ENCODE data around the gene TLE3. TPM values are rescaled to one million over a fixed set of nuclear protein-coding genes. Genes with fewer than 3 reads are reported as not detected.

TLE3 gene
- total RNA-seq, 1 donor from 2014 or later: 63.7 TPM

DNA sequence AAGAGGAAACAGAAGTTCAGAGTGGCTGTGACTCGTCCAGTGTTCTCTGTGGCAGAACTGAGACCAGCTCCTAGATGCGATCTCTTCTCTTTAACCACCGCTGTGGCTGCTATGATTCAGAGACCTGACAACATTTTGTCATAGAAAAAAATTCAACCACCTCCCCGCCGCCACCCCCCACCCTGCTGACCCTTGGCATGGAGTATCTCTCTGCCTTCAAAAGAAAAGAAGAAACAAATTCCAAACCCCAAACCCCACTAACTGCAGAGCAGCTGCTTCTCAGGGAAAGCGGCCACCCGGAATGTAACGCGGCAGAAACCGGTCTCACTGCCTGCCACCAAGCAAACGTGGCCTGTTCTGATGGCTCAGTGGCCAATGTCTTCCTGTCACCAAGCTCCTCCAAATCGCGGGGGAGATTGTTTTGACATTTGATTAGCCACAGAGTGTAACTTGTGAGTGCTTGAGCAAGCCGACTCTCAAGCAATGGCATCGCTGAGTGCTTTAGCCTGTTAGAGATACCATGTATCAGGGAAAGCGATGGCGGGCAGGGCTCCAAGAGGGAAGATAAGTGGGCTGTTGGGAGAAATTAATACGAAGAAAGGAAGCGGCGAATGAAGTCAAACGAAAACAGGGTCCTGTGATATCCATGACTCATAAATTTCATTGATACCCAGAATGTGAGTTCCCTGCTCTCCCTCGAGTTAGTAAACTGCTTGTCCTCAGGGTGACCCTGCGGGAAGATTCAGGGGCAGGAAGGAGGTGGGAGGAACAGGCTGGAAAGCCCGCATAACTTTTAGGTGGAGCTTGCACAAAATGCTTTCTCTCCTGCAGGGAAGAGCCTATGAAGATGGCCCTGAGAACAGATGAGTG, 44.8 kb upstream of the TLE3 start:
- Histone ChIP-seq H3K27me3 (ENCODE audit: low read depth) (no peaks in the 10 kb centered on the region), H3K4me3 (no peak overlapping the region), H3K9me3 (no peaks in the 10 kb centered on the region), H3K36me3 (no peaks in the 10 kb centered on the region), H3K4me1 (peaks cover 40% of the 10 kb centered on the region), H3K27ac (peak overlapping the region; percentile 51)
- DNase-seq (peak; percentile 64), ATAC-seq (peak; percentile 54 to 68)
- intact Hi-C loops (cut with DNase I): no loop called here
- TF ChIP-seq, protein P1, sequence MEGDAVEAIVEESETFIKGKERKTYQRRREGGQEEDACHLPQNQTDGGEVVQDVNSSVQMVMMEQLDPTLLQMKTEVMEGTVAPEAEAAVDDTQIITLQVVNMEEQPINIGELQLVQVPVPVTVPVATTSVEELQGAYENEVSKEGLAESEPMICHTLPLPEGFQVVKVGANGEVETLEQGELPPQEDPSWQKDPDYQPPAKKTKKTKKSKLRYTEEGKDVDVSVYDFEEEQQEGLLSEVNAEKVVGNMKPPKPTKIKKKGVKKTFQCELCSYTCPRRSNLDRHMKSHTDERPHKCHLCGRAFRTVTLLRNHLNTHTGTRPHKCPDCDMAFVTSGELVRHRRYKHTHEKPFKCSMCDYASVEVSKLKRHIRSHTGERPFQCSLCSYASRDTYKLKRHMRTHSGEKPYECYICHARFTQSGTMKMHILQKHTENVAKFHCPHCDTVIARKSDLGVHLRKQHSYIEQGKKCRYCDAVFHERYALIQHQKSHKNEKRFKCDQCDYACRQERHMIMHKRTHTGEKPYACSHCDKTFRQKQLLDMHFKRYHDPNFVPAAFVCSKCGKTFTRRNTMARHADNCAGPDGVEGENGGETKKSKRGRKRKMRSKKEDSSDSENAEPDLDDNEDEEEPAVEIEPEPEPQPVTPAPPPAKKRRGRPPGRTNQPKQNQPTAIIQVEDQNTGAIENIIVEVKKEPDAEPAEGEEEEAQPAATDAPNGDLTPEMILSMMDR (IDR thresholded peaks at IDR 0.05): no peak

DNA sequence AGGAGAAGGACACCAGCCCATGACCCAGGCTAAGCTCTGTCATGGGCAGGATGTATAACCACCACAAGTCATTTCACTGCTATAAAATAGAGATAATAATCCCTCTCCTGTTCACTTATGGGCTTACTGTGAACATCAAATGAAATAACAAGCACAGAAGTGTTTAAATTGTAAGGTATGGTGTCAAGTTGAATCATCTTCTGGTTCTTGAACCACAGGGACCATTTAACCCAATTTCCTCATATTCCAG, 44.3 kb upstream of the TLE3 start:
- H3K4me1 ChIP-seq: peaks cover 40% of the 10 kb centered on the region
- no peaks in the 10 kb centered on the region for H3K9me3 ChIP-seq
- H3K27ac ChIP-seq: no peak overlapping the region
- no peak for DNase-seq
- no peak for ATAC-seq
- TF ChIP-seq, protein P1 (IDR thresholded peaks at IDR 0.05): no peak
- no peak overlapping the region for H3K4me3 ChIP-seq
- no peaks in the 10 kb centered on the region for H3K27me3 ChIP-seq (ENCODE audit: low read depth)
- no peaks in the 10 kb centered on the region for H3K36me3 ChIP-seq
- intact Hi-C loops (cut with DNase I): no loop called here

DNA sequence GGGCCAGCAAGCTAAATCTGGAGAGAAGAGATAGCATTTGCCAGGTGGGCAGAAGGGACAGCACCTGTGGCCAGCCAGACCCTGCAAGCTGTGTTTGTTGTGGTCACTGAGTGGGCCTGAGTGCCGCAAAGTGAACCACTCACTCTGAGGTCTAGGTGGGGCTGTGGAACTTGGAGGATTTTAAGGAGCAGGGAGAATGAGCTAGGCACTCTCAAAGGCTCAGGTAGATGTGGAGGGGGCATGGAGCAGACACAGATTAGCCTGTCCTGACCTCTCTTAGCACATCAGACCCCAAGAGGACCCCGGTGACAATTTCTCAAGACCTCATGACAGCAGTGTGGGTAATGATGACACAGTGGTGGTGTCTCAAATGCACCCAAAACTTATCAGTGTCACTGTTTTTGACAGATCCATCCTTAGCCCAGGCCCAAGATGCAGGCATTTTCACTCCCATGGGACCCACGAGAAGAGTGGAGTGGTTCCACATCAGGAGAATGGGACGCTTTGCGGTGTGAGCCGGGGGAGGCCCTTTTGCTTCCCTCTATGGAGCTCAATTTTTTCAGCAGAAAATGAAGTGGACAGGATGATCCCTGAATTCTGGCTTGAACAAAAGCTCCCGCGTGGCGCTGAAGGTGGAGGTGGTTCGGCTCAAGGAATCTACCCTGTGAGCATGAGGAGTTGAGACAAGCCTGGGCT, 43.8 kb upstream of the TLE3 start:
- ATAC-seq (peak; percentile 51 to 64), DNase-seq (no peak)
- TF ChIP-seq, protein P1 (IDR thresholded peaks at IDR 0.05): no peak
- H3K27me3 ChIP-seq (ENCODE audit: low read depth): no peaks in the 10 kb centered on the region
- H3K9me3 ChIP-seq: no peaks in the 10 kb centered on the region
- peak overlapping the region; percentile 24 for H3K4me3 ChIP-seq
- peaks cover 40% of the 10 kb centered on the region for H3K4me1 ChIP-seq
- H3K36me3 ChIP-seq: no peaks in the 10 kb centered on the region
- H3K27ac ChIP-seq: no peak overlapping the region
- intact Hi-C loops (cut with DNase I): no loop called here

DNA sequence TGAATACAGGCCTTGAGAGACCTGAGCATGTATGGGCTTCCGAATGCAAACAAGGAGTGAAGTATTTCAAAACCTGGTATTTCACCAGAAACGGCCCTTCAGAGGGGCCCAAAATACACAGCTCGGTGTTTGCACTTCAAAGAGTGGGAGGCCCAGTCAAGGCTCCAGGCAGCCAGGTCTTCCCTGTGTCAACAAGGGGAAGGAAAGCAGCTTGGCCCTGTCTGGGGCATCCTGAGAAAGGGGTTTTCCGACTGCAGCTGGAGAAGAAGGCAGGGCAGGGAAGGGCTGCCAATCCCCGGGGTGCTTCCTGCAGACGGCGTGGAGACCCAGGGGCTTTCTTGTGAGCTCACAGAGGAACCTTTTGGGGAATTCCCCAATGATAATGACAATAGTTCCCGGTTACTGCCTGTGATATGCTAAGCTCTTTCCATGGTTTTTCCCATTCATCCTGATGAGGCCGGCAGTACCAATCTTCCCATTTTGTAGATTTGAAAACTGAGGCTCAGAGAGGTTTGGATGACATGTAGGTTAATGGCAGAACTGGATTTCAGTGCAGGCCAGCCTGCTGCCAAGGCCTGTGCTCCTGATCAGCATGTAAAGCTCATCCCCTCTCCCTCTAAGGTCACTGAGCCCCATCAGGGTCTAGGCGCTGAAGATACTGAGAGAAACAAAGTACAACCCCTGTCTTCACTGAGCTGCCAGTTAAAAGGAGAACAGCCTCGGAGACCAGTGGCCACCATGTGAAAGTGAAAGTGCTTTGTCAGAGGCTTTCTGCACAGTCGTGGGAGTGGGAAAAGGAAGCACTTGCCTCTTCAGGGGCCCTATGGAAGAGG, 43.0 kb upstream of the TLE3 start:
- no peaks in the 10 kb centered on the region for H3K27me3 ChIP-seq (ENCODE audit: low read depth)
- TF ChIP-seq, protein P1 (IDR thresholded peaks at IDR 0.05): no peak
- no peaks in the 10 kb centered on the region for H3K9me3 ChIP-seq
- no peaks in the 10 kb centered on the region for H3K36me3 ChIP-seq
- intact Hi-C loops (cut with DNase I): no loop called here
- peak; percentile 75 for DNase-seq
- peaks cover 40% of the 10 kb centered on the region for H3K4me1 ChIP-seq
- H3K27ac ChIP-seq: no peak overlapping the region
- H3K4me3 ChIP-seq: peak overlapping the region; percentile 24
- peak; percentile 86 to 88 for ATAC-seq

DNA sequence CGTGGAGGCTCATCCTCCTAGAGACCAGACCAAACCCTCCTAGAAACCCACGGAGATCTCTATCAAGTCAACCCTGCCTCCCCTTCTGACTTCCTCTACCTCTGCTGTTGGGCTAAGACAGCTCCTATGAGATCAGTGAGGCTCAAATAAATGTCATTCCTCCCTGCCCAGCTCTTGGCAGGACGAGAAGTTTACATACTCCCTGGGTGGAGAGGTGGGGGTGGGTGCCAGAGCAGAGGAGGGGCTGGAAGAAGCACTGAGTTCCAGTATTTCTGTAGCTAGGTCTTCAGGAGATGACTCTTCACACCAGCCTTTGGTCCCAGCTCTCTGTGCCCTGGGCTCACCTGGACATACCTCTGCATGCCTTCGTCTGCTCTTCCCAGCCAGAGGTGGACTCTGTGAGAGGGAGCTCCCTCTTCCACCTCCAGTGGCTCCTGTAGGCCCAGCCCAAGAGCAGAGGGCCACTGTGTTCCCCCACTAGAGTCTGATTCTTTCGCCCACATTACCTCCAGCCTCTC, 42.4 kb upstream of the TLE3 start:
- Histone ChIP-seq H3K9me3 (no peaks in the 10 kb centered on the region), H3K4me3 (no peak overlapping the region), H3K36me3 (no peaks in the 10 kb centered on the region), H3K4me1 (peaks cover 40% of the 10 kb centered on the region), H3K27ac (no peak overlapping the region), H3K27me3 (ENCODE audit: low read depth) (no peaks in the 10 kb centered on the region)
- no peak for DNase-seq
- ATAC-seq: no peak
- intact Hi-C loops (cut with DNase I): no loop called here
- TF ChIP-seq, protein P1 (IDR thresholded peaks at IDR 0.05): no peak
